Body of pancreas (tissue), 4 donors: Measurements from ENCODE around the gene DAB2. TPM values are rescaled to one million over a fixed set of nuclear protein-coding genes. Genes with fewer than 3 reads are reported as not detected.

ENCODE experiments used
- ATAC-seq: fragments of 150-250 bp; one replicate; pipeline ENCODE4 v1.9.1; 2016
- DNase-seq, 4 donors: peaks; one replicate each; pipeline ENCODE4 v3.0.0-alpha.2; 2019
- H3K27ac ChIP-seq, 4 donors: fragments of 200-600 bp; sonication (generic); 1 replicate in 3 of 4; 2 replicates in 1 of 4; pipeline versions ENCODE4 v1.5.1 to v1.6.1; 2016 to 2019; ENCODE audit warnings: mild to moderate bottlenecking in 1 of 4, mixed read lengths in 1 of 4, moderate library complexity in 1 of 4
- H3K27me3 ChIP-seq, 2 donors: fragments of 200-600 bp; sonication (generic); one replicate each; pipeline ENCODE4 v1.6.0; 2016; ENCODE audit warnings: mild to moderate bottlenecking in 1 of 2
- H3K36me3 ChIP-seq, 2 donors: fragments of 200-600 bp; sonication (generic); replicated peaks in 1 of 2; 2 replicates each; pipeline ENCODE4 v1.5.1; 2016; ENCODE audit warnings: low read depth in 2 of 2; ENCODE audit not compliant: insufficient read depth in 1 of 2
- H3K4me1 ChIP-seq: fragments of 200-600 bp; sonication (generic); one replicate; pipeline ENCODE4 v1.6.0; 2016
- H3K4me3 ChIP-seq, 2 donors: fragments of 200-600 bp; sonication (generic); 1 replicate in 1 of 2; 2 replicates in 1 of 2; pipeline ENCODE4 v1.5.1; 2016 to 2019
- H3K9me3 ChIP-seq, 3 donors: fragments of 200-600 bp; sonication (generic); 1 replicate in 2 of 3; 2 replicates in 1 of 3; pipeline ENCODE4 v1.5.1; 2016
- CTCF ChIP-seq, 7 experiments: fragments of 450-650 bp in 4 of 7; fragments of 200-600 bp in 3 of 7; sonication (generic) in 3 of 7; IDR thresholded peaks; one replicate each; pipeline ENCODE4 v1.5.1; 2016 to 2019; ENCODE audit warnings: antibody characterized with exemption in 7 of 7
- POLR2A ChIP-seq, 3 donors: fragments of 450-650 bp; IDR thresholded peaks; one replicate each; pipeline ENCODE4 v1.6.1; 2016; ENCODE audit warnings: antibody characterized with exemption in 3 of 3, mild to moderate bottlenecking in 2 of 3
- WGBS, 2 donors: methylation state at CpG; one replicate each; pipeline ENCODE4 v1.1.5; 2017; 5-methylcytosine and 5-hydroxymethylcytosine counted together
- intact Hi-C: fragments of 100-400 bp; cut with DNase I; formaldehyde crosslinking; loops from one replicate; pipeline ENCODE4 v1.15.1; 2023
- total RNA-seq, 2 donors: library from RNA; depleted of rRNA; stranded (reverse); fragments of >200 nt; gene quantifications; one replicate each; pipeline ENCODE4 v1.1.0, GENCODE V29; 2016

The DAB2 gene
- total RNA-seq, 2 donors from 2014 or later: 33.9 to 39.4 TPM

- DNase-seq (no peak), ATAC-seq (no peak)
- no peak overlapping the region for H3K27ac ChIP-seq
- intact Hi-C loops: no loop called here
- H3K9me3 ChIP-seq: no peaks in the 10 kb centered on the region
- 68 to 83% methylated on average over 4 of the region's 4 CpGs for WGBS, 2 donors
- no peak overlapping the region for H3K4me3 ChIP-seq
- peaks cover 28% of the 10 kb centered on the region for H3K4me1 ChIP-seq
- H3K36me3 ChIP-seq: no peaks in the 10 kb centered on the region
- peaks cover 0 to 7% of the 10 kb centered on the region in 2 donors for H3K27me3 ChIP-seq
- TF ChIP-seq POLR2A (IDR thresholded peaks at IDR 0.05) (no peak), CTCF (IDR thresholded peaks at IDR 0.05) (no peak)
Observed at GRCh38 chr5:39428640-39429039, 3.9 kb upstream of the DAB2 start.

- intact Hi-C loops: no loop called here
- Histone ChIP-seq H3K27ac (peak overlapping the region in 1 of 4 donors; percentile 82), H3K9me3 (no peaks in the 10 kb centered on the region), H3K27me3 (peaks cover 0 to 7% of the 10 kb centered on the region in 2 donors), H3K4me3 (no peak overlapping the region), H3K4me1 (peaks cover 25% of the 10 kb centered on the region), H3K36me3 (no peaks in the 10 kb centered on the region)
- TF ChIP-seq CTCF (IDR thresholded peaks at IDR 0.05) (no peak), POLR2A (IDR thresholded peaks at IDR 0.05) (no peak)
- ATAC-seq (no peak), DNase-seq (no peak)
Observed at GRCh38 chr5:39427633-39428032, 2.9 kb upstream of the DAB2 start.

GRCh38 chr5:39427229-39427628, 2.4 kb upstream of the DAB2 start:
- H3K27ac ChIP-seq: peak overlapping the region in 1 of 4 donors; percentile 82
- no peaks in the 10 kb centered on the region for H3K36me3 ChIP-seq
- peaks cover 21% of the 10 kb centered on the region for H3K4me1 ChIP-seq
- intact Hi-C loops: no loop called here
- peaks cover 0 to 7% of the 10 kb centered on the region in 2 donors for H3K27me3 ChIP-seq
- H3K9me3 ChIP-seq: no peaks in the 10 kb centered on the region
- H3K4me3 ChIP-seq: no peak overlapping the region
- ATAC-seq (no peak), DNase-seq (no peak)
- 17 to 26% methylated on average over 3 of the region's 3 CpGs for WGBS, 2 donors
- TF ChIP-seq CTCF (IDR thresholded peaks at IDR 0.05) (no peak), POLR2A (IDR thresholded peaks at IDR 0.05) (no peak)

GRCh38 chr5:39426746-39427105, 1.9 kb upstream of the DAB2 start:
- intact Hi-C loops: no loop called here
- no peak for ATAC-seq
- 13 to 18% methylated on average over 3 of the region's 3 CpGs for WGBS, 2 donors

More at GRCh38 chr5:39426746-39427105, 1.9 kb upstream of the DAB2 start:
- Histone ChIP-seq H3K36me3 (no peaks in the 10 kb centered on the region), H3K4me1 (peaks cover 19% of the 10 kb centered on the region), H3K27ac (peak overlapping the region in 3 of 4 donors; percentile 23 to 82 (median 39)), H3K4me3 (no peak overlapping the region), H3K27me3 (peaks cover 0 to 7% of the 10 kb centered on the region in 2 donors), H3K9me3 (no peaks in the 10 kb centered on the region)
- no peak for DNase-seq
- TF ChIP-seq CTCF (IDR thresholded peaks at IDR 0.05) (no peak), POLR2A (IDR thresholded peaks at IDR 0.05) (no peak)
